HTERT RPE-1 (cell line): Measurements from ENCODE around the gene ESAM.
"Not testable (repeated sequence)": the region's sequence is repeated elsewhere in the genome, so short reads cannot be mapped to it uniquely, and the experiment has no call there.

Experiments used
- in situ Hi-C: fragments of 300-500 bp; cut with MboI; formaldehyde crosslinking; loops from 4 replicates; pipeline ENCODE4 v1.14.3; 2020; ENCODE audit warnings: low sequenced_read_pairs

Gene ESAM

GRCh38 chr11:124776865-124777645 is 15.0 kb upstream of the ESAM start:
- in situ Hi-C loops: no loop called here

DNA sequence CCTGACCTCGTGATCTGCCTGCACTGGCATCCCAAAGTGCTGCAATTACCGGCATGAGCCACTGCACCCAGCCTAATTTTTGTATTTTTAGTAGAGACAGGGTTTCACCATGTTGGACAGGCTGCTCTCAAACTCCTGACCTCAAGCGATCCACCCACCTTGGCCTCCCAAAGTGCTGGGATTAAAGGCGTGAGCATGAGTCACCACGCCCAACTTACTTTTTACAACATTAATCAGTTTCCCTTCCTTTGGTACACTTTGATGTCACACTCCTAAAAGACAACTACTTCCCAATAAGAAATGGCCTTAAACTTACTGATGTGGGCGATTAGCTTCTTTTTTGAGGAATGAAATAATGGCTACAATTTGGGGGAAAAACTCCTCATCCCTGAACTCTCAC is 8.9 kb upstream of the ESAM start:
- in situ Hi-C loops: not testable (repeated sequence)

GRCh38 chr11:124769806-124770774 is 8.0 kb upstream of the ESAM start:
- in situ Hi-C loops: no loop called here

DNA sequence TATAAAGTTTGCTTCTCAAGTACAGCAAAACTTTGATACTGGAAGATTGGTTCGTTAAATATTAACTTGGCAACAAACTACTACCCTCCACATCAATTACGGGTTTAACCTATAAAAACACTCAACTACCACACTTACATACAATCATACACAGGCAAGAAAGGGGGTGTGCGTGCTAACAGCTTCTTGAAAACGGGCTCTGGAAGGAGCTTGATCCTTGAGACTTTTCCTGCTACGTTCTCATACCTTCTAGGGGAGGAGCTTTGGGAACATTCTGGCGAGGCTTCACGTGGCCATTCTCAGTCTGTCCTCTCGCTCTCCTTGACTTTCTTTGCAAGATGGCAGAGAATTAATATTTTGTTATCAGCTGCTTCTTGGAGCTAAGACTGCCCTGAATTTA is 6.8 kb upstream of the ESAM start:
- in situ Hi-C loops: no loop called here

DNA sequence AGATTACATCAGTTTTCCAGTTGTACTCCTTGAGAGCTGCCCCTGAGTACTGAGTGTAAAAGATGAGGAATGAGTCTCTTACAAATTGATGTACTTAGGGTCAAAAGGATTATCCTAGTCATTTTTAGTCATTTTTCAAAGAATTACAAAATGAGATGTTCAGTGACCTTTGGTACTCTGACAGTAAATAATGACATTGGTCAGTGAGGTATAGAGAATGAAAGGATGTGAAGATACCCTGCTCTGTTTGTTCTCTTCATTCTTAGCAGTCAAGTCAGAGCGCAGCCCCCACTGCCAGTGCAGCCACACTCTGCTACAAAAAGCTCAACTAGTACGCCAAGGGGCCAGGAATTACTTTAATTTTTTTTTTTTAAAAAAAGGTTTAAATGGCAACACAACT is 4.1 kb upstream of the ESAM start:
- in situ Hi-C loops: no loop called here

DNA sequence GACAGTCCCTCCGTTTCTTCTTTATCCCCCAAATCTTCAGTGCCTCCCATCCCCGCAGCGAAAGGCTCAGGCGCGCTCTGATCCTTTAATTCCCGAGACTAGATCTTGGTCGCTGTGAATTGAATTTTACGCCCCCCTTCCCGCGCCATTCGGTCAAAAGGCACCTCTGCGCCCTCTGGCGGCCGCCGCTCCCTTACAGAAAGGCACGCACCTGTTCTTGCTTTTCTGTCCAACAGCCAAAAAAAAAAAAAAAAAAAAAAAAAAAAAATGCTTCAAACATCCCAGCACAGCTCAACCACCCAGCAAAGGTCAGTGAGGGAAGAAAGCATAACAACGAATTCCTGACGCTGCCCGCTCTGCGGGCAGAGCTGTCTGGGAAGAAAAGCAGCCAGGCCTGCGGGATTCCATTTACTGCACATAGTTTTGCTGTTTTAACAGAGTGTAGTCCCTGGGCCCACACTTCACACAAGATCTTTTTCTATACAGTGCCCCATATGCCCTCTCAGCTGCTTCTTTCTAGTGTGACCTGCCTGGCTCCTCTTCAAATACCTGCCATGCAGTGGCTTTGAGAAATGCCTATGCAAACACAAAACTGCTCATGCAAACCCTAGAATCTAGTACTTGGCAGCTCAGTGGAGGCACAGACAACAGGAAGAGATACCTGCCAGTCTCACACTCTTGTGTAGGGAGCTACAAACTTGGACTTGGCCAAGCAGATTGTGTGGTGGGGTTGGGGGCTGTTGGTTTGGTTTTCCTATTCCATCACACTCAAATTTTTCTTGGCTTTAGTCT is 1.3 kb upstream of the ESAM start:
- in situ Hi-C loops: no loop called here

DNA sequence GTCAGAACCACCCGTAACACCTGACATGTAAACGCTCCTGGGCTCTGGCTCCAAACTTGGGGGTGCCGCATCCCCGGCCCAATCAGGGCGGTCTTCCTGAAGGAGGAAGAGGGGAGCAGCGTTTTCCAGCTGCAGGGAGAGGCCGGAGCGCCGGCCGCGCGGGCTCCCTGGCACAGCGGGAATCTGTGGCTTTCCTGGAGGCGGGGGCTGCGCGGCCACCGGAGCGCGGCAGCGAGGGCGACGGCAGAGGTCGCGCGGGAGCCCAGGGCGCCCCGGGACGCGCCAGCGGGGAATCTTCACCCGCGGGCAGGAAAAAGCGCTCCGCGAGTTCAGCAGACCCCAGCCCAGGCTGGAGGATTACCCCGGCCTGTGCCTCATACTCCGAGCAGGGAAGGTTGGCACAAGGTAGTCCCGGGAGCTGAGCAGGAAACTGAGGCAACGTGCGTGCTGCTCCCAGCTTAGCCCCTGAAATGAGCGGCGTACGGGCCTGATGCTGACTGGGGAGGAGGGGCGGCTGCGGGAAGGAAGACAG is 600 bp upstream of the ESAM start:
- in situ Hi-C loops: no loop called here

GRCh38 chr11:124761301-124762104 is 587 bp downstream of the ESAM start:
- in situ Hi-C loops: no loop called here

GRCh38 chr11:124760806-124761205 is 1.3 kb downstream of the ESAM start:
- in situ Hi-C loops: no loop called here

GRCh38 chr11:124760205-124760652 is 1.9 kb downstream of the ESAM start:
- in situ Hi-C loops: no loop called here

DNA sequence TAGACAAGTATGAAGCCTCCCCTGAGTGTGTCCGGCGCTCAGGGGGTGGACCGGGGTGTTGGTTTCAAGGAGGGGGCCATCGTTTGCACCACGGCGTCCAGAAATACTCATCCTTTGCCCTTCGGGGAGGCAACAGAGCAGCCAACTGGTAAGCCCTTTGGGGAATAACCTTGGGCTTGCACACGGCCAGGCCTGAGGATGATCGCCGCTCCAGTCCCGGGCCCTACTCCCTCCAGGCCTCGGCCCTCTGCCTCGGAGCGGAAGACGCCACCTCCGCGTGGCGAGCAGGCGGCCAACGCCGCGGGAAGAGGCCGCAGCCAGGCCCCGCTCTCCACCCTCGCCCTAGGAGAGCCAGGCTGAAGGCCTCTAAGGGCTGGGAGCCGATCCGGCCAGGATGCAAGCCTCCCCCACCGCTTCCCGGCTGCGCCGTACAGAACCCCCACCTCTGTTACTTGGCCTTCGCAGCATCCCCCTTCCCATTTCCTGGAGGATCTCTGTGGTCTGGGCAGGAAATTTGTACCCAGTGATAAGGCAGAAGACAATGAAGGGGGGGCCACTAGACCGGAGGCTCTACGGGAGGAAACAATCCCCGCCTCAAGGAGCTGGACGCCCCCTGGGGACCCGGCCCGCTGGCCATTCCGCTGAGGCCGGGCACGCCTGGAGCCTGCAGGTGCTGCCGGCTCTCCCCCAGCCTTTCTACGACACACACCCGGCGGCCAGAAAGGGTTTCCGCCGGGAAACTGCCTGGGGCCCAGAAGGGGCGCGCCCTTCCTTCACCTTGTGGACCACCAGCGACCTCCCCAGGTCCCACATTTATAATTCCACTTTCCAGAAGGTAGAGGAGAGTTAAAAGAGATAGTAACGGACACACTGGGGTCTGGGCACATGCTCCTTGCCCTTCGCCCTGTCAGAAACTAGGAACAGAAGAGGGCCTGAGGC is 2.6 kb downstream of the ESAM start:
- in situ Hi-C loops: no loop called here

- in situ Hi-C loops: no loop called here
Measured at GRCh38 chr11:124758355-124759265, 3.5 kb downstream of the ESAM start.

DNA sequence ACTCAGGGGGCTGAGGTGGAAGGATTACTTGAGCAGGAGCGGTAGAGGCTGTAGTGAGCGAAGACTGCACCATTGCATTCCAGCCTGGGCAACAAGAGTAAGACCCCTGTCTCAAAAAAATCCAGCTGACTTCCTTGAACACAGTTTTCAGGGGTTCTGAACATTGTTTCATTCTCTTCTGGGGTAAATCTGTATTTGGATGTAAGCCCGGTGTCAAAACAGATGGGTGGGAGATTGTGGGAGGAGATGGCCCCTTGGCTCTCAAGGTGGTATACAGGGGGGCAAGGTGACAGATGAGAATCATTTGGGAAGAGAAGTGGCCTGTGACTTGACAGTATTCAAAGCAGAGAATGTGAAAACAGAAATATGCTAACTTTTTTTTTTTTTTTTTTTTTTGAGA is 4.8 kb downstream of the ESAM start:
- in situ Hi-C loops: no loop called here

GRCh38 chr11:124756753-124757227 is 5.3 kb downstream of the ESAM start:
- in situ Hi-C loops: no loop called here

- in situ Hi-C loops: no loop called here
Measured at GRCh38 chr11:124756033-124756752, 5.9 kb downstream of the ESAM start.

DNA sequence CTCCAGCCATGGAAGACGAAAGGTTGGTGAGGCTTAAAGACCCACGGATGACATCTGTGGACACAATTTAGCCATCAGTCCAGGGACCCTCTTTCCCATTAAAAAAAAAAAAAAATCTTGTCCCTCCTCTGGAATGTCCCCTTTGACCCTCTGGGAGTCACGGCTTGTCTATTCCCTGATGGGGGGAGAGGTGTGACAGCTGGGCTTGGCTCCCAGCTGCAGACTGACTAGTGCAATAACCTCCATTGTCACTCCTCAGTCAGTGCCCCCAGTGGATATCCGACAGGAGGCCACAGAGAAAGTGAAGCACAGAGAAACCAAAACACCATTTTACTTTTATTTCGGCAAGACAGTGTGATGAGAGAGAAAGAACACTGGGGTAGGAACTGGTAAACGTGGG is 7.4 kb downstream of the ESAM start:
- in situ Hi-C loops: no loop called here

DNA sequence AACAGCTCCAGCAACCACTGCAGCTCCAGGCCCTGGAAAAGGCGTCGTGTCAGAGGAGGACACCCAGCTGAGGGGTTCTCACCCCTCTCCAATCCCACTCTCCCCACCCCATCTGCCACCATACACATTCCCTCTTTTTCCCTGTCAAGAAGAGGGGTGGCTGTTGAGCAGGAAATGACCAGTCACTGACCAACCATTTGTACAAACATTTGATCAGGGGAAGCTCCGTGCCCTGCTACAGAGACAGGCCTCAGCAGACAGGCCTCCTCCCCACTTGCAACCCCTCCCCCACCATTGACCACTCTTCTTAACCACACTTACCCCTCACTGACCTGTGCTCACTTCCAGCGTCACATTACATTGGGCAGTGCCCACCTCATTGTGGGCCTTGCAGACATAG is 7.8 kb downstream of the ESAM start:
- in situ Hi-C loops: no loop called here
